Stimulated activated CD4-positive, alpha-beta T cell treated with anti-CD3 and anti-CD28 coated beads, TNF-alpha, amount 100 ng/mL, for 4 hours (primary cell): ENCODE measurements around the gene P3H1.
"Not testable (repeated sequence)": the region's sequence is repeated elsewhere in the genome, so short reads cannot be mapped to it uniquely, and the experiment has no call there.

Experiments used
- DNase-seq, 3 experiments: peaks; one replicate each; pipeline ENCODE4 v3.0.0-alpha.2; 2020; ENCODE audit warnings: low read depth in 3 of 3

P3H1 gene

GRCh38 chr1:42730988-42731387 lies 35.8 kb downstream of the P3H1 start:
- peak; percentile 18 to 25 (median 22) for DNase-seq

- DNase-seq: no peak
Observed at GRCh38 chr1:42730002-42730401, 36.8 kb downstream of the P3H1 start.

GRCh38 chr1:42725820-42726219 lies 41.0 kb downstream of the P3H1 start:
- not testable (repeated sequence) for DNase-seq

GRCh38 chr1:42723511-42723910 lies 43.3 kb downstream of the P3H1 start:
- DNase-seq: no peak

- DNase-seq: not testable (repeated sequence)
Observed at GRCh38 chr1:42722403-42722802, 44.4 kb downstream of the P3H1 start.

GRCh38 chr1:42721926-42722325 lies 44.9 kb downstream of the P3H1 start:
- DNase-seq: no peak

- no peak for DNase-seq
Observed at GRCh38 chr1:42720868-42721267, 46.0 kb downstream of the P3H1 start.

GRCh38 chr1:42714441-42714840 lies 52.4 kb downstream of the P3H1 start:
- DNase-seq: not testable (repeated sequence)

GRCh38 chr1:42713293-42713692 lies 53.5 kb downstream of the P3H1 start:
- DNase-seq: no peak

GRCh38 chr1:42712808-42713207 lies 54.0 kb downstream of the P3H1 start:
- not testable (repeated sequence) for DNase-seq

- no peak for DNase-seq
Observed at GRCh38 chr1:42703888-42704464, 62.9 kb downstream of the P3H1 start.

- DNase-seq: no peak
Observed at GRCh38 chr1:42700006-42700405, 66.8 kb downstream of the P3H1 start.

GRCh38 chr1:42698081-42698813 lies 68.6 kb downstream of the P3H1 start:
- no peak for DNase-seq
